Right atrium auricular region (tissue), 2 donors: ENCODE data around the gene KCNK3. TPM values are rescaled to one million over a fixed set of nuclear protein-coding genes. Genes with fewer than 3 reads are reported as not detected.

Source experiments
- DNase-seq: peaks from one replicate; pipeline ENCODE4 v3.0.0-alpha.2; 2019; ENCODE audit warnings: low spot score
- H3K27ac ChIP-seq, 2 donors: fragments of 200-600 bp; sonication (generic); 1 replicate in 1 of 2; 2 replicates in 1 of 2; pipeline ENCODE4 v1.5.1; 2016 to 2019
- H3K27me3 ChIP-seq, 2 donors: fragments of 200-600 bp; sonication (generic); one replicate each; pipeline versions ENCODE4 v1.5.1 to v1.6.0; 2017 to 2019
- H3K36me3 ChIP-seq: fragments of 200-600 bp; sonication (generic); one replicate; pipeline ENCODE4 v1.5.1; 2016
- H3K4me1 ChIP-seq, 2 donors: fragments of 200-600 bp; sonication (generic); one replicate each; pipeline versions ENCODE4 v1.5.1 to v1.6.0; 2017 to 2019
- H3K4me3 ChIP-seq, 2 donors: fragments of 200-600 bp; sonication (generic); 1 replicate in 1 of 2; 2 replicates in 1 of 2; pipeline ENCODE4 v1.5.1; 2017 to 2019; ENCODE audit warnings: mild to moderate bottlenecking in 1 of 2, moderate library complexity in 1 of 2
- H3K9me3 ChIP-seq, 2 donors: fragments of 200-600 bp; sonication (generic); one replicate each; pipeline ENCODE4 v1.5.1; 2019
- total RNA-seq, 2 donors: library from RNA; depleted of rRNA; stranded (reverse); fragments of >200 nt; gene quantifications; one replicate each; pipeline ENCODE4 v1.1.0, GENCODE V29; 2016
- TF ChIP-seq, protein P1 (sequence below), 2 donors: fragments of 200-600 bp; sonication (generic); IDR thresholded peaks; one replicate each; pipeline ENCODE4 v1.5.1; 2019; ENCODE audit warnings: antibody characterized with exemption in 2 of 2

Gene KCNK3
- total RNA-seq, 2 donors from 2014 or later, result 47.5 to 50.0 TPM

DNA sequence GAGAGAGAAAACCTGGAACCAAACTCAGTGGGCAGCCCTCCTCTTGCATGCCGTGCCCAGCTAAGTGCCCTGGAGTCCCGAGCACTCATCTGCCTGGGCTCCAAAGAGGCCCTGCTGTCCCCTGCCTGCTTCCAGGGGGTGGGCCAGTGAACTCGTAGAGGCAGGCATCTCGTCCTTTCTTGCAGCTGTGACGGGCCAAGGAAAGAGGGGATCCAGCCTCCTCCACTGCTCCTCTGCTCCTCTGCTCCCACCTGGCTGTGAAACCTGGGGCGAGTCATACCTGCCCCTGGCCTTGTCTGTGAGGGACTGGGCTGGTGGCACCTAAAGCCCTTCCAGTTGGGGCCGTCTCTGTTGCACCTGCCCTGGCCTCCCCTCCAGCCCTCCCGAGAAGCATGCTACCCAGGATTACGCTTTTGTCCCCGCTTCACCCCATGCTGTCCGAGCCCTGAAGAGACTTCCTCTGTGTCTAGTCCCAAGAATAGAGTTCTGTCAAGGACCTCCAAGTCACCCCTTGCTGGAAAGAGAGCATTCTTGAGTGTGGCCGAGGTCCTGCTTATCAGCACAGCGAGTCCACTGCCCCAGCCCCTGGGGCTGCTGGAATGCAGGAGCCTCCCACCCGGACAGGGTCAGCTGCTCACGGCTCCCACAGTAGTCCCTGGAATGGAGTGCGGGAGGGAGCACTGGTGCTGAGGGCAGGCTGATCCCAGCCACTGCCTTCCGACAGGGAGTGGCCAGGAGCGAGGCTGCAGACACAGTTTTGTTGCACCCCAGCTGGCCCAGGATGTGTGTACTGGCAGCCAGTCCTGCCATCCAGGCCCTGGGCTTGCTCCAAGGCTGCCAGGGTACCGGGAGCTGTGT is 14.3 kb downstream of the KCNK3 start:
- Histone ChIP-seq H3K4me3 (no peak overlapping the region), H3K27me3 (no peaks in the 10 kb centered on the region), H3K4me1 (peaks cover 0 to 69% of the 10 kb centered on the region in 2 donors), H3K36me3 (no peaks in the 10 kb centered on the region), H3K9me3 (no peaks in the 10 kb centered on the region), H3K27ac (peak overlapping the region; percentile 80 to 86)
- no peak for DNase-seq
- TF ChIP-seq, protein P1, sequence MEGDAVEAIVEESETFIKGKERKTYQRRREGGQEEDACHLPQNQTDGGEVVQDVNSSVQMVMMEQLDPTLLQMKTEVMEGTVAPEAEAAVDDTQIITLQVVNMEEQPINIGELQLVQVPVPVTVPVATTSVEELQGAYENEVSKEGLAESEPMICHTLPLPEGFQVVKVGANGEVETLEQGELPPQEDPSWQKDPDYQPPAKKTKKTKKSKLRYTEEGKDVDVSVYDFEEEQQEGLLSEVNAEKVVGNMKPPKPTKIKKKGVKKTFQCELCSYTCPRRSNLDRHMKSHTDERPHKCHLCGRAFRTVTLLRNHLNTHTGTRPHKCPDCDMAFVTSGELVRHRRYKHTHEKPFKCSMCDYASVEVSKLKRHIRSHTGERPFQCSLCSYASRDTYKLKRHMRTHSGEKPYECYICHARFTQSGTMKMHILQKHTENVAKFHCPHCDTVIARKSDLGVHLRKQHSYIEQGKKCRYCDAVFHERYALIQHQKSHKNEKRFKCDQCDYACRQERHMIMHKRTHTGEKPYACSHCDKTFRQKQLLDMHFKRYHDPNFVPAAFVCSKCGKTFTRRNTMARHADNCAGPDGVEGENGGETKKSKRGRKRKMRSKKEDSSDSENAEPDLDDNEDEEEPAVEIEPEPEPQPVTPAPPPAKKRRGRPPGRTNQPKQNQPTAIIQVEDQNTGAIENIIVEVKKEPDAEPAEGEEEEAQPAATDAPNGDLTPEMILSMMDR (IDR thresholded peaks at IDR 0.05), result no peak

DNA sequence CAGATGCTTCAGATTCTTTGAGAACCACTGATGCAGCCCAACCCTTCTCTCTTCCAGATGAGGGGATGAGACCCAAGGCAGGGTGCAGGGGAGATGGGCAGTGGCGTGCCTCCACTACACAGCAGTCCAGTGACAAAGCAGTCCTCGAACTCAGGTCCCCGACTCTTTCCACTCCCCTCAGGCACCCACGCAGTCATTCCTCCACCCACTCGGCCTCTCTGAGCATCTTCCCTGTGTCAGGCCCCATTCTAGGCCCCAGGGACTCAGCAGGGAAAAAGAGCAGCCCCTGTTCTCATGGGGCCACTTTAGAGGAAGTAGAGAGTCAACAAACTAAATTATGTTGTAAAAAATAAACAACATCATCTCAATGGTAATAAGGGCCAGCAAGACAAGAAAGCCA is 15.2 kb downstream of the KCNK3 start:
- Histone ChIP-seq H3K9me3 (no peaks in the 10 kb centered on the region), H3K4me1 (peaks cover 0 to 74% of the 10 kb centered on the region in 2 donors), H3K36me3 (no peaks in the 10 kb centered on the region), H3K27ac (peak overlapping the region; percentile 80 to 86), H3K4me3 (no peak overlapping the region), H3K27me3 (no peaks in the 10 kb centered on the region)
- no peak for DNase-seq
- TF ChIP-seq, protein P1 (IDR thresholded peaks at IDR 0.05), result no peak

DNA sequence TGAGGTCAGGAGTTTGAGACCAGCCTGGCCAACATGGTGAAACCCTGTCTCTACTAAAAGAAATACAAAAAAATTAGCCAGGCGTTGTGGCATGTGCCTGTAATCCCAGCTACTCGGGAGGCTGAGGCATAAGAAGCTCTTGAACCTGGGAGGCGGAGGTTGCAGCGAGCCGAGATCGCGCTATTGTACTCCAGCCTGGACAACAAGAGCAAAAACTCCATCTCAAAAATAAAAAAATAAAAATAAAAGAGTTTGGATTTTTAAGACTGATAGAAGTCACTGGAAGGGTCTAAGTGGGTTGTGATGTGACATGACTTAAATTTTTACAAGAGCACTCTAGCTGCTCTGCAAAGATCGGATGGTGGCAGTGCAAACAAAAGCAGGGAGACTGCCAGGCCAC is 15.9 kb downstream of the KCNK3 start:
- Histone ChIP-seq H3K36me3 (no peaks in the 10 kb centered on the region), H3K27me3 (no peaks in the 10 kb centered on the region), H3K4me1 (peaks cover 0 to 75% of the 10 kb centered on the region in 2 donors), H3K4me3 (no peak overlapping the region), H3K27ac (peak overlapping the region; percentile 80 to 86), H3K9me3 (no peaks in the 10 kb centered on the region)
- no peak for DNase-seq
- TF ChIP-seq, protein P1 (IDR thresholded peaks at IDR 0.05), result no peak

DNA sequence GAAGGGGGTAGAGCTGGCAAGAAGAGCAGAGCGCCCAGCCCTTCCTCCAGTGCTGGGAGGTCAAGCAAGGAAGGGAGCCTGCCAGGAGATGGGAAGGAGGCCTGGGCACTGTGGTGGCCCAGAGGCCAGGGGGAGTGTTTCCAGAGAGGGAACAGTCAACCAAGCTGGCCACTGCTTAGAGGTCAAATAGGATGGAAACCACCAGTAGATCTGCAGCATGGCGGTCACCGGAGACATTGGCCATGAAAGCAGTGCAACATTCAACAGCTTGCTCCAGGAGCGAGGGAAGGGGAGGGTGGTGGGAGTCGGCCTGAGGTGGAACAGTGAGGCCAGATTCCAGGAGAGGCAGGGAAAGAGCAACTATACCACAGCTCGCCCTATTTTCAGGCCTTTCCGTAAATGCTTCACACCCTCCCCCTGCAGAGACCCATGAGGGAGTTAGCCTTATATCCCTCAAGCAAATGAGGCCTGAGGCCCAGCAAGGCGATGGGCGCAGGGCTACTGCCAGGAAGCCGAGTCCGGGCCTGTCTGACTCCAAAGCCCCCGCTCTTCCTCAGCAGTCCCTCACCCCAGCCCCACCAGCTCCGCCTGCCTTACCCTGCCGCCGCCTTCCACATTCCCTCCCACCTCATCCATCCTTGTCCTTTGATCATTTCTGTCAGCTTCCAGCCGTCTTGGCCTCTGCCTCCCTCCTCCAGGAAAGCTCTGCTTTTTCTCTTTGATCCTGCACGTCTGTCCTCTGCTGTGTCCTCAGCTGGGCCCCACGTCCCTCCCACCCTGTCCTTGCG is 17.0 kb downstream of the KCNK3 start:
- Histone ChIP-seq H3K9me3 (no peaks in the 10 kb centered on the region), H3K36me3 (no peaks in the 10 kb centered on the region), H3K4me1 (peaks cover 0 to 77% of the 10 kb centered on the region in 2 donors), H3K4me3 (no peak overlapping the region), H3K27ac (peak overlapping the region; percentile 81 to 86), H3K27me3 (no peaks in the 10 kb centered on the region)
- TF ChIP-seq, protein P1 (IDR thresholded peaks at IDR 0.05), result no peak
- no peak for DNase-seq

DNA sequence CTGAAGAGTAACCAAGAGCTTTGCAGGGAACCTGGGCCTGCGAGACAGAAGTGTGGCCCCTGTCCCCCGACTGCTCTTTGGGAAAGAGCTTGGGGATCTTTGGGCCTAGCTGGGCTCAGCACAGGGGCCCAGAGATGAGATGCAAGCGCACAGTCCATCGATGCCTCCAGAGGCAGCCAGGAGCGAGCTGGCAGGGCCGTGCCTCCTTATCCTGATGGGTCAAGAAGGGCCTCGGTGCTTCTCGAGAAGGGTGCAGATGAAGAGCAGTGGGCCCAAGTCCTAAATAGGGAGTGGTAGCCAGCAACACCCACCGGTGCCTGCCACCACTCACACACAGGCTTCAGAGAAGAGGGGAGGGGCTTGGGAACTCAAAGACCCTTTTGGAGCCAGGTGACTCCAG is 17.6 kb downstream of the KCNK3 start:
- no peaks in the 10 kb centered on the region for H3K27me3 ChIP-seq
- H3K4me1 ChIP-seq, result peaks cover 0 to 72% of the 10 kb centered on the region in 2 donors
- H3K27ac ChIP-seq, result peak overlapping the region; percentile 81 to 86
- no peaks in the 10 kb centered on the region for H3K9me3 ChIP-seq
- TF ChIP-seq, protein P1 (IDR thresholded peaks at IDR 0.05), result no peak
- H3K36me3 ChIP-seq, result no peaks in the 10 kb centered on the region
- H3K4me3 ChIP-seq, result no peak overlapping the region
- no peak for DNase-seq
